Parathyroid adenoma (tissue), 2 donors: ENCODE measurements around the gene RUNDC1.

Experiments used
- H2AFZ ChIP-seq: fragments of 300-600 bp; sonication (generic); one replicate; pipeline ENCODE4 v1.7.0; 2017; ENCODE audit warnings: antibody characterized with exemption, mild to moderate bottlenecking
- H3K27ac ChIP-seq: fragments of 300-600 bp; sonication (generic); one replicate; pipeline ENCODE4 v1.7.0; 2017
- H3K27me3 ChIP-seq: fragments of 300-600 bp; sonication (generic); one replicate; pipeline ENCODE4 v1.7.0; 2017; ENCODE audit warnings: low read length; ENCODE audit not compliant: control insufficient read depth, insufficient read depth
- H3K36me3 ChIP-seq: fragments of 300-600 bp; sonication (generic); one replicate; pipeline ENCODE4 v1.7.0; 2017; ENCODE audit warnings: low read length; ENCODE audit not compliant: control insufficient read depth, insufficient read depth
- H3K4me1 ChIP-seq: fragments of 300-600 bp; sonication (generic); one replicate; pipeline ENCODE4 v1.7.0; 2017; ENCODE audit warnings: control low read depth
- H3K4me2 ChIP-seq: fragments of 300-600 bp; sonication (generic); one replicate; pipeline ENCODE4 v1.7.0; 2017; ENCODE audit warnings: low read length
- H3K4me3 ChIP-seq: fragments of 300-600 bp; sonication (generic); one replicate; pipeline ENCODE4 v1.7.0; 2017; ENCODE audit warnings: low read depth, low read length
- H3K79me2 ChIP-seq: fragments of 300-600 bp; sonication (generic); one replicate; pipeline ENCODE4 v1.7.0; 2017; ENCODE audit warnings: control low read depth
- H3K9ac ChIP-seq: fragments of 300-600 bp; sonication (generic); one replicate; pipeline ENCODE4 v1.7.0; 2017; ENCODE audit warnings: mild to moderate bottlenecking
- H3K9me3 ChIP-seq: fragments of 300-600 bp; sonication (generic); one replicate; pipeline ENCODE4 v1.7.0; 2017; ENCODE audit warnings: low read length; ENCODE audit not compliant: control insufficient read depth
- TF ChIP-seq, protein P1 (sequence below): fragments of 300-600 bp; sonication (generic); IDR thresholded peaks from one replicate; pipeline ENCODE4 v1.7.0; 2017; ENCODE audit warnings: antibody characterized with exemption, mild to moderate bottlenecking
- donor health status: primary hyperparathyroidism.

The RUNDC1 gene

DNA sequence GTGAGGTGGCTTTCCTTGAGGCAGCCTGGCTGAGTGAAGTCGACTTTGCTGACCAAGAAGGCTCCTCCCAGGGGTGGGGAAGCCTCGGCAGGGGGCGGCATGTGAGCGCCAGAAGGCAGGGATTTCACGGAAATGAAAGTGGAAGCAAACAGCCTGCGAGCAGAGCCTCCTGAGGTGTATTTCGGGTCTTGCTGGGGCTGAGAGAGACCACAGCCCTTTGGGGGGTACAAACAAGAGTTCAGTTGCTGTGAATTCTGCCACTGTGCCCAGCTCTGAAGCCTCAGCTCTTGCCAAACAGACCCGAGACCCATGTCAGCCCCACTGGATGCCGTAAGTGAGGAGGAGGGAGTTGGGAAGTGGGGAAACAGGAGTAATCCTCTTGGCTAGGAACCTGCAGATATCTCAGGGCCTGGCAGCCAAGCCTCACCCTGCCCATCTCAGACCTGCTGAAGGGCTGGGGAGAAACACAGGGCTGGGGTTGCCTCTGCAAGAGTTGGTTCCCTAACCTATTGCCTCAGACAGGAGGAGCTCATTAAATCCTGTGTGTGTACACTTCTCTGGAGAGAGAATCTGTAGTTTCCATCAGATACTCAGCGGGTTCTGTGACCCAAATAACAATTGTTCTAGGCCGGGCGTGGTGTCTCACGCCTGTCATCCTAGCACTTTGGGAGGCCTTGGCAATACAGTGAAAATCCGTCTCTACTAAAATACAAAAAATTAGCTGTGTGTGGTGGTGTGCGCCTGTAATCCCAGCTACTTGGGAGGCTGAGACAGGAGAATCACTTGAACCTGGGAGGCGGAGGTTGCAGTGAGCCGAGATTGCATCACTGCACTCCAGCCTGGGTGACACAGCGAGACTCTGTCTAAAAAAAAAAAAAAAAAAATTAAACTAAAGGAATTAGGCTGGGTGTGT lies 26.5 kb downstream of the RUNDC1 start, which contains the start of gene IFI35:
TSS of gene IFI35 (plus strand) at position 146 of the 913 bp plus-strand sequence. CDS start at position 310, 164 bp downstream.
- peak within 1 kb of the TSS; percentile 98 for H2AFZ ChIP-seq
- peak within 1 kb of the TSS; percentile 89 for H3K27ac ChIP-seq
- H3K9ac ChIP-seq = no peak within 1 kb of the TSS
- peak within 1 kb of the TSS; percentile 93 for H3K4me3 ChIP-seq
- H3K79me2 ChIP-seq = no peaks in the 10 kb centered on the region
- H3K4me2 ChIP-seq = peak within 1 kb of the TSS; percentile 96
- H3K27me3 ChIP-seq = no peaks in the 10 kb centered on the region
- TF ChIP-seq, protein P1, sequence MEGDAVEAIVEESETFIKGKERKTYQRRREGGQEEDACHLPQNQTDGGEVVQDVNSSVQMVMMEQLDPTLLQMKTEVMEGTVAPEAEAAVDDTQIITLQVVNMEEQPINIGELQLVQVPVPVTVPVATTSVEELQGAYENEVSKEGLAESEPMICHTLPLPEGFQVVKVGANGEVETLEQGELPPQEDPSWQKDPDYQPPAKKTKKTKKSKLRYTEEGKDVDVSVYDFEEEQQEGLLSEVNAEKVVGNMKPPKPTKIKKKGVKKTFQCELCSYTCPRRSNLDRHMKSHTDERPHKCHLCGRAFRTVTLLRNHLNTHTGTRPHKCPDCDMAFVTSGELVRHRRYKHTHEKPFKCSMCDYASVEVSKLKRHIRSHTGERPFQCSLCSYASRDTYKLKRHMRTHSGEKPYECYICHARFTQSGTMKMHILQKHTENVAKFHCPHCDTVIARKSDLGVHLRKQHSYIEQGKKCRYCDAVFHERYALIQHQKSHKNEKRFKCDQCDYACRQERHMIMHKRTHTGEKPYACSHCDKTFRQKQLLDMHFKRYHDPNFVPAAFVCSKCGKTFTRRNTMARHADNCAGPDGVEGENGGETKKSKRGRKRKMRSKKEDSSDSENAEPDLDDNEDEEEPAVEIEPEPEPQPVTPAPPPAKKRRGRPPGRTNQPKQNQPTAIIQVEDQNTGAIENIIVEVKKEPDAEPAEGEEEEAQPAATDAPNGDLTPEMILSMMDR = peak; percentile 57
- no peaks in the 10 kb centered on the region for H3K36me3 ChIP-seq
- H3K9me3 ChIP-seq = no peaks in the 10 kb centered on the region
- peaks cover 4% of the 10 kb centered on the region for H3K4me1 ChIP-seq

DNA sequence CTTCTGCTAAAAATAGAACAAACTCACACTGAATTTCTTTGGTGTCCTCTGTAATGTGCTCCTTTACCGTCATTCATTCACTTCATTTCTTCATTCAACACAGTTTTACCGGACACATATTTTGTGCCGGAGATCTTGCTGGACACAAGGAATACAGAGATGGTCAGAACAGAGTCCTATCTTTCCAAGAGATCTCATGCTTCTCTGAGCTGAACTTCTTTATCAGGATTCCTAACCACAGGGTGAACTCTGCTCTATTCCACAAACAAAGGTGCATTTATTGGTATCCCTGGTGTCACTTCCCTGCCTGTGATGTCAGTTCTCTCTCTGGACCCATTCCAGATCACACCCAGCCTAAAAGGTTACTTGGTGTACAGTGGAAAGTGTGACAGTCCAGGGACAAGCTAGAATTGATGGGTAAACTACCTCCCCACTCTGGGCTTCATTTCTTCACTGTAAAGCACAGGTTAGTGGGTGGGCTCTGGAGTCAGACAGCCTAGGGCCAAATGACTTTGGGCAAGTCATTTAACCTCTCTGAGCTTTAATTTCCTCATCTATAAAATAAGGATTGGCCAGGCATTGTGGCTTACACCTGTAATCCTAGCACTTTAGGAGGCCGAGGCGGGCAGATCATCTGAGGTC lies 30.4 kb downstream of the RUNDC1 start:
- Histone ChIP-seq H3K9ac (no peak overlapping the region), H3K27ac (no peak overlapping the region), H3K4me3 (no peak overlapping the region), H3K79me2 (no peaks in the 10 kb centered on the region), H3K4me1 (peaks cover 4% of the 10 kb centered on the region), H3K9me3 (no peaks in the 10 kb centered on the region), H2AFZ (no peak overlapping the region), H3K4me2 (no peak overlapping the region), H3K36me3 (no peaks in the 10 kb centered on the region), H3K27me3 (no peaks in the 10 kb centered on the region)
- TF ChIP-seq, protein P1 = no peak

DNA sequence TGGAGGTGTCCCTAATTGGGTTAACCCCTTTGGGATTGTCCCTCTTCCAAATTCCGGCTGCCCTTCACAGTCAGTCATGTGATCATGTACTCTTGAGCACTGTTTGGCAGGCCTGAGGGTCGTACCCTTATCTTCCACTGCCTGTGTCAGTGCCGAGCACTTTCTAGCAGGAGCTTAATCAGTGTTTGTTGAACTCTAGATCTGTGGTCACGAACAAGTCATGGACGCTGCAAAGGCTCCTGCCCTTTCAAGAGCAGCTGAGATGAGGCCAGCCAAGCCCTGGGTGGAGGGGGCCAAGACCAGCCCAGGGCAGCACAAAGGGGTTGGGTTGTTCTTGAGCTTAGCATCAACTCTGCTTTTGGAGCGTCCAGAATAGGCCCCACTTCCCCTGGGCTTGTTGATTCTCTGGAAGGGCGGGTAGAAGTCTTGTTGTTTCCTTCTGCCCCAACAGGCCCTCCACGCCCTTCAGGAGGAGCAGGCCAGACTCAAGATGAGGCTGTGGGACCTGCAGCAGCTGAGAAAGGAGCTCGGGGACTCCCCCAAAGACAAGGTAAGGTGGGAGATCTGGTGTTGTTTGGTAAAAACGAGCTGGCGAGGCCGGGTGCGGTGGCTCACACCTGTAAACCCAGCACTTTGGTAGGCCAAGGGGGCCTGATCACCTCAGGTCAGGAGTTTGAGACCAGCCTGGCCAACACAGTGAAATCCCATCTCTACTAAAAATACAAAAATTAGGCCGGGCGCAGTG lies 31.5 kb downstream of the RUNDC1 start:
- H3K79me2 ChIP-seq = no peaks in the 10 kb centered on the region
- H3K36me3 ChIP-seq = no peaks in the 10 kb centered on the region
- TF ChIP-seq, protein P1 = no peak
- H3K27ac ChIP-seq = no peak overlapping the region
- H3K9ac ChIP-seq = no peak overlapping the region
- no peak overlapping the region for H3K4me3 ChIP-seq
- peaks cover 1% of the 10 kb centered on the region for H3K4me1 ChIP-seq
- H2AFZ ChIP-seq = no peak overlapping the region
- H3K27me3 ChIP-seq = no peaks in the 10 kb centered on the region
- H3K4me2 ChIP-seq = no peak overlapping the region
- H3K9me3 ChIP-seq = no peaks in the 10 kb centered on the region

DNA sequence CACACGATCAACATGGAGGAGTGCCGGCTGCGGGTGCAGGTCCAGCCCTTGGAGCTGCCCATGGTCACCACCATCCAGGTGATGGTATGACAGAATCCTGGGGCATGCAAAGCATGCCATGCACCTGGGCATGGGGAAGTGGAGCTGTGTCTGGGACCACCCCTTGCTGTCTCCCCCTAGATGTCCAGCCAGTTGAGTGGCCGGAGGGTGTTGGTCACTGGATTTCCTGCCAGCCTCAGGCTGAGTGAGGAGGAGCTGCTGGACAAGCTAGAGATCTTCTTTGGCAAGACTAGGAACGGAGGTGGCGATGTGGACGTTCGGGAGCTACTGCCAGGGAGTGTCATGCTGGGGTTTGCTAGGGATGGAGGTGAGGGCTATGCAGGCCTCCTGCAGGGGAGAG lies 32.9 kb downstream of the RUNDC1 start:
- Histone ChIP-seq H3K9me3 (no peaks in the 10 kb centered on the region), H2AFZ (no peak overlapping the region), H3K79me2 (no peaks in the 10 kb centered on the region), H3K27me3 (no peaks in the 10 kb centered on the region), H3K4me1 (no peaks in the 10 kb centered on the region), H3K9ac (no peak overlapping the region), H3K27ac (no peak overlapping the region), H3K4me3 (no peak overlapping the region), H3K4me2 (no peak overlapping the region), H3K36me3 (no peaks in the 10 kb centered on the region)
- TF ChIP-seq, protein P1 = no peak
